Activated naive CD4-positive, alpha-beta T cell treated with anti-CD3 and anti-CD28 coated beads for 36 hours (primary cell): ENCODE measurements around the gene ZNF827. TPM values are rescaled to one million over a fixed set of nuclear protein-coding genes. Genes with fewer than 3 reads are reported as not detected.

Source experiments
- CTCF ChIA-PET: fragments of 350-600 bp; sonication (Branson Sonifier 250); formaldehyde crosslinking; loops from one replicate; lab custom pipeline; 2021; ENCODE audit warnings: antibody characterized with exemption; lab: Charles Lee
- DNase-seq: peaks from one replicate; pipeline ENCODE4 v3.0.0-alpha.2; 2020
- H3K27ac Mint-ChIP-seq: one replicate; pipeline ENCODE4 v1.8.0; 2021; ENCODE audit warnings: mild to moderate bottlenecking, mixed read lengths
- H3K27me3 Mint-ChIP-seq: one replicate; pipeline ENCODE4 v1.8.0; 2021; ENCODE audit warnings: low read depth, mixed read lengths
- H3K36me3 Mint-ChIP-seq: one replicate; pipeline ENCODE4 v1.8.0; 2021; ENCODE audit warnings: low read depth, mixed read lengths
- H3K4me1 Mint-ChIP-seq: one replicate; pipeline ENCODE4 v1.8.0; 2021; ENCODE audit warnings: low read depth, mixed read lengths
- H3K4me3 Mint-ChIP-seq: one replicate; pipeline ENCODE4 v1.8.0; 2021; ENCODE audit warnings: mild to moderate bottlenecking, moderate library complexity, mixed read lengths
- H3K9me3 Mint-ChIP-seq: one replicate; pipeline ENCODE4 v1.8.0; 2021; ENCODE audit warnings: mixed read lengths
- intact Hi-C: fragments of 100-400 bp; cut with micrococcal nuclease; formaldehyde crosslinking; loops from one replicate; pipeline ENCODE4 v1.15.1; 2023
- total RNA-seq, 2 experiments: library from RNA; stranded (reverse); gene quantifications; one replicate each; pipeline ENCODE4 v1.2.3, GENCODE V29; 2021

ZNF827 gene
- total RNA-seq, 2 experiments from 2014 or later = 15.6 to 17.5 TPM

DNA sequence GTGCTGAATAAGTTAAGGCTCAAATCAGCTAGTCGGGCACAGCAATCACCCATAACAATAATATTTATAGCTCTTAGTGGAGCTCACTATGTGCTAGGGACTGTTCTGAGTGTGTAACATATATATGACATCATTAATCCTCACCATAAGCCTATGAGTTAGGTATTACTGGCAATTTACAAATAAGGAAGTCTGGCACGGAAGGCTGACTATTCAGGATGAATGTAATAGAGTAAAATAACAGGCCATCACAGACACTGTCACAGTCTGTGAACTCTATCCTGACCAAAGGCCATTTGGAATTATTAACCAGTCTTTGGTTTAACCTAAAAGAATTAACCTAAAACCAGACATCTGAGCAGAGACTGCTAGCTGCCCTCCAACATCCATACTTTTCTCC lies 139.4 kb downstream of the ZNF827 start:
- Mint-ChIP-seq H3K27ac (no peak overlapping the region), H3K36me3 (peaks cover 24% of the 10 kb centered on the region), H3K4me3 (no peak overlapping the region), H3K9me3 (no peaks in the 10 kb centered on the region), H3K4me1 (peaks cover 5% of the 10 kb centered on the region), H3K27me3 (no peaks in the 10 kb centered on the region)
- intact Hi-C loops = no loop called here
- CTCF ChIA-PET = no interaction called here
- no peak for DNase-seq

DNA sequence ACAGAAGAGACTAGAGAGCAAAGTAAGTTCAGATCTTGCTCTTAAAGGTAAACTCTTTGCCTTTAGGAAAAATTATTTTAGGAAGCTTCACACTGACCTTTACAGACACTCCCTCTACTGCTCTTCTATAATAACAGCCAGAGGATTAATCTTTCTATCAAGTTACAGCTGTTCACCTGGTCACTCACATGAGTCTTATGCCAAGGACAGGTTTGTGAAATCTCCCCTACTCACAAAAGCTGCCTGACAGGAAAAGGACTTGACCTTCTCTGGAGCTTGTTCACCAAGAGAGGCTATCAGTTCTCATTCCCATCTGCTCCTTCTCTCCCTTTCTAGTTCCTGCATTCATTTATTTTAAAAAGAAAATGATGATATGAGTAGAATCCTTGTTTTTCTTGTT lies 141.3 kb downstream of the ZNF827 start:
- CTCF ChIA-PET = interaction anchor here (0.9 kb wide), 1 partner anchor 58 kb away, joined by 3 read pairs; no protein-coding TSS in a partner anchor
- Mint-ChIP-seq H3K4me1 (peaks cover 5% of the 10 kb centered on the region), H3K9me3 (no peaks in the 10 kb centered on the region), H3K27me3 (no peaks in the 10 kb centered on the region), H3K4me3 (no peak overlapping the region), H3K36me3 (peaks cover 27% of the 10 kb centered on the region), H3K27ac (no peak overlapping the region)
- intact Hi-C loops = no loop called here
- no peak for DNase-seq

- Mint-ChIP-seq H3K36me3 (peaks cover 30% of the 10 kb centered on the region), H3K9me3 (no peaks in the 10 kb centered on the region), H3K27me3 (no peaks in the 10 kb centered on the region), H3K4me3 (no peak overlapping the region), H3K27ac (no peak overlapping the region), H3K4me1 (peaks cover 5% of the 10 kb centered on the region)
- DNase-seq = no peak
- intact Hi-C loops = no loop called here
- CTCF ChIA-PET = no interaction called here
Observed at GRCh38 chr4:145796346-145796745, 142.3 kb downstream of the ZNF827 start.

GRCh38 chr4:145795521-145795920 lies 143.1 kb downstream of the ZNF827 start:
- H3K4me1 Mint-ChIP-seq = peaks cover 5% of the 10 kb centered on the region
- H3K27ac Mint-ChIP-seq = no peak overlapping the region
- intact Hi-C loops = no loop called here
- CTCF ChIA-PET = no interaction called here
- no peak for DNase-seq
- no peaks in the 10 kb centered on the region for H3K9me3 Mint-ChIP-seq
- no peak overlapping the region for H3K4me3 Mint-ChIP-seq
- no peaks in the 10 kb centered on the region for H3K27me3 Mint-ChIP-seq
- H3K36me3 Mint-ChIP-seq = peaks cover 30% of the 10 kb centered on the region

GRCh38 chr4:145792429-145792828 lies 146.2 kb downstream of the ZNF827 start:
- H3K4me3 Mint-ChIP-seq = no peak overlapping the region
- peaks cover 23% of the 10 kb centered on the region for H3K36me3 Mint-ChIP-seq
- CTCF ChIA-PET = interaction anchor here (0.6 to 0.7 kb wide), 2 partner anchors 69 to 737 kb away, joined by 3 to 5 read pairs; no protein-coding TSS in a partner anchor
- intact Hi-C loops = no loop called here
- DNase-seq = no peak
- no peaks in the 10 kb centered on the region for H3K4me1 Mint-ChIP-seq
- H3K27ac Mint-ChIP-seq = no peak overlapping the region
- no peaks in the 10 kb centered on the region for H3K9me3 Mint-ChIP-seq
- H3K27me3 Mint-ChIP-seq = no peaks in the 10 kb centered on the region

DNA sequence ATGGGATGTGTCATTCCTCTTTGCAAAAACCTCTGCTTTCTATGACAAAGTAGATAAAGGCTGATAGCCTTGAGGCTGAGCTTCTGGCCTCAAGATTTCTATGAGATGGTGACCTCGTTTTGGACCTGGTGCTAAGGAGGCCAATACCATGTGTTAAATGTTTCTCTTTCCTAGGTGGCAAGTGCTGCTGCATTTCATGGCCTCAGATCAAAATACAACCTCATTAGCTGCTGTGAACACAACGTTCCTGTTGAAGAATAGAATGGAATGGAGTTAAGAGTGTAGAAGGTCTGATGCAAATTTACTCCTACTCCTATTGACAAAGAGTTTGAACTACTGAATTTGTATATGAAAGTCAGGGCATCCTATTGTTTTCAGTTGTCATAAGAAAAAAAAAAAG lies 146.6 kb downstream of the ZNF827 start:
- CTCF ChIA-PET = interaction anchor here (0.6 to 0.7 kb wide), 4 partner anchors 59 to 738 kb away, joined by 3 to 5 read pairs (median 3); no protein-coding TSS in a partner anchor
- no peak for DNase-seq
- no peak overlapping the region for H3K4me3 Mint-ChIP-seq
- H3K27me3 Mint-ChIP-seq = no peaks in the 10 kb centered on the region
- H3K36me3 Mint-ChIP-seq = peaks cover 24% of the 10 kb centered on the region
- no peaks in the 10 kb centered on the region for H3K9me3 Mint-ChIP-seq
- intact Hi-C loops = no loop called here
- no peaks in the 10 kb centered on the region for H3K4me1 Mint-ChIP-seq
- H3K27ac Mint-ChIP-seq = no peak overlapping the region

- H3K4me3 Mint-ChIP-seq = no peak overlapping the region
- intact Hi-C loops = no loop called here
- peaks cover 13% of the 10 kb centered on the region for H3K9me3 Mint-ChIP-seq
- DNase-seq = no peak
- no peak overlapping the region for H3K27ac Mint-ChIP-seq
- H3K27me3 Mint-ChIP-seq = no peaks in the 10 kb centered on the region
- peaks cover 36% of the 10 kb centered on the region for H3K36me3 Mint-ChIP-seq
- peaks cover 6% of the 10 kb centered on the region for H3K4me1 Mint-ChIP-seq
- CTCF ChIA-PET = no interaction called here
Observed at GRCh38 chr4:145788755-145789154, 149.9 kb downstream of the ZNF827 start.

DNA sequence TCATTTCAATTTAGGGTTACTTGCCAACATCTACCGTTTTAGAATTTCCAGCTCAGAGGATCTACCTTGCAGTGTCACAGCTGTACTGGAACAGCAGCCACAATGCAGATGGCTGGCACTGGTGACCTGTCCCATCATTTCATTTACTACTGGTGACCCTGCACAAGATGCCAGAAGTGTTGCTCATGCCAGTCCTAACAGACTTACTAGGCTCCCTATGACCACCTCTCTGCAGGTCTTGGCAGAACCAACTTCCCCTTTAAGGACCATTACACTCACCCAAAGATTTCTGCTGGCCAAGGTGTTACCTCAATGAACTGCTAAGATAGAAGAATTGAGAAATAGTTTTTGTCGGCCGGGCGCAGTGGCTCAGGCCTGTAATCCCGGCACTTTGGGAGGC lies 151.8 kb downstream of the ZNF827 start:
- peaks cover 7% of the 10 kb centered on the region for H3K4me1 Mint-ChIP-seq

DNA sequence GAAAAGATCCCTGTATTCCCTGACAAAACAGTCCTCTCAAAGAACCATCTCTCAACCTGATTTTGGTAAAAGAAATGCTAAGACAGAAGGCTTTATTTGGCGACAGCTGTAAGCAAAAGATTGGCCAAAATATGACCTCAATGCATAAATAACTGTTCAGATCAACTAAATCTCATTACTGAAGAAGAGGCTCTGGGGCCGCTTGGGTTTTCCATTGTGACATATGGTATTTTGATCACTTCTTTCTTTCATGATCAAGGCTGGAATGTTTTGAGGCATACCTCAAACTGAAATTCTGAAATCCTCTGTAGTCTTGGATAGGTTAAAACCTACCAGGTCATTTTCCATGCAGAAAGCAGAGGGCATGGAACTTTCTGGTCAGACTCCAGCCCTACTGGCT lies 152.4 kb downstream of the ZNF827 start:
- Mint-ChIP-seq H3K27me3 (no peaks in the 10 kb centered on the region), H3K4me3 (no peak overlapping the region), H3K9me3 (peaks cover 15% of the 10 kb centered on the region), H3K4me1 (peaks cover 10% of the 10 kb centered on the region), H3K27ac (no peak overlapping the region), H3K36me3 (peaks cover 43% of the 10 kb centered on the region)
- intact Hi-C loops = no loop called here
- CTCF ChIA-PET = interaction anchor here (0.9 kb wide), 1 partner anchor 169 kb away, joined by 3 read pairs; no protein-coding TSS in a partner anchor
- no peak for DNase-seq

More for the DNA sequence above, 151.8 kb downstream of the ZNF827 start:
- Mint-ChIP-seq H3K27ac (no peak overlapping the region), H3K36me3 (peaks cover 37% of the 10 kb centered on the region), H3K9me3 (peaks cover 15% of the 10 kb centered on the region), H3K27me3 (no peaks in the 10 kb centered on the region), H3K4me3 (no peak overlapping the region)
- DNase-seq = no peak
- CTCF ChIA-PET = interaction anchor here (0.9 kb wide), 1 partner anchor 170 kb away, joined by 3 read pairs; no protein-coding TSS in a partner anchor
- intact Hi-C loops = no loop called here

DNA sequence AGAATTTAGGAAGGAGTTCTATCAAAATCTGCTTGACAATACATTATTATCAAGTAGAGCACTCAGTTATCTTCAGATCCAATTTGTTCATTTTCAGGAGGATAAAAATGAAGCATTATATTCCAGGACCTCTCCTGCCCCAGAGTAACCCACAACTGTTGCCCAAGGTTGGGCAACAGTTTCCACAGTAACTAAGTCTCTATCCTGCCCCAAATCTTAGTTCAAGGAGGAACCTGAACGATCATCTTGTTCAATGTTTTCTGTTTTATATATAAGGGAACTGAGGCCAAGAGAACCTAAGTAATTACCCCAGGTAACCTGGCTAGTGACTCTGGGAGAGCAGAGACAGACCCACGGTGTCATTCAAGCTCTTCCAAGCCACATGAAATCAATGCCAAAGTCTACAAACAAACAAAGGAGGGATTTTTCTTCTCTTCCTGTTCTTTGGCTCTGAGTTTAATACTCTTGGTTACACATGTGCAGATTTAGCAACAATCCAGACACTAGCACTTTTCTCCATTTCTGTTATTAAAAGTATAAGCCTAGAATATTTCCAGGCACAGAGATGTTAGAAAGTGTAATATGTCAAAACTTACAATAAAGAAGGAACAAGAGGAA lies 153.1 kb downstream of the ZNF827 start:
- peaks cover 44% of the 10 kb centered on the region for H3K36me3 Mint-ChIP-seq
- CTCF ChIA-PET = no interaction called here
- H3K4me3 Mint-ChIP-seq = no peak overlapping the region
- no peaks in the 10 kb centered on the region for H3K27me3 Mint-ChIP-seq
- H3K9me3 Mint-ChIP-seq = peaks cover 15% of the 10 kb centered on the region
- no peak overlapping the region for H3K27ac Mint-ChIP-seq
- intact Hi-C loops = no loop called here
- peaks cover 11% of the 10 kb centered on the region for H3K4me1 Mint-ChIP-seq
- no peak for DNase-seq

- CTCF ChIA-PET = no interaction called here
- peak; percentile 22 for DNase-seq
- H3K4me3 Mint-ChIP-seq = no peak overlapping the region
- H3K27ac Mint-ChIP-seq = peak overlapping the region; percentile 48
- H3K36me3 Mint-ChIP-seq = peaks cover 51% of the 10 kb centered on the region
- intact Hi-C loops = no loop called here
- no peaks in the 10 kb centered on the region for H3K27me3 Mint-ChIP-seq
- peaks cover 15% of the 10 kb centered on the region for H3K9me3 Mint-ChIP-seq
- peaks cover 11% of the 10 kb centered on the region for H3K4me1 Mint-ChIP-seq
Observed at GRCh38 chr4:145784036-145784435, 154.6 kb downstream of the ZNF827 start.

GRCh38 chr4:145782756-145783155 lies 155.9 kb downstream of the ZNF827 start:
- CTCF ChIA-PET = no interaction called here
- H3K36me3 Mint-ChIP-seq = peaks cover 57% of the 10 kb centered on the region
- intact Hi-C loops = no loop called here
- peaks cover 11% of the 10 kb centered on the region for H3K4me1 Mint-ChIP-seq
- H3K4me3 Mint-ChIP-seq = no peak overlapping the region
- no peaks in the 10 kb centered on the region for H3K27me3 Mint-ChIP-seq
- H3K9me3 Mint-ChIP-seq = peaks cover 15% of the 10 kb centered on the region
- H3K27ac Mint-ChIP-seq = no peak overlapping the region
- DNase-seq = no peak

DNA sequence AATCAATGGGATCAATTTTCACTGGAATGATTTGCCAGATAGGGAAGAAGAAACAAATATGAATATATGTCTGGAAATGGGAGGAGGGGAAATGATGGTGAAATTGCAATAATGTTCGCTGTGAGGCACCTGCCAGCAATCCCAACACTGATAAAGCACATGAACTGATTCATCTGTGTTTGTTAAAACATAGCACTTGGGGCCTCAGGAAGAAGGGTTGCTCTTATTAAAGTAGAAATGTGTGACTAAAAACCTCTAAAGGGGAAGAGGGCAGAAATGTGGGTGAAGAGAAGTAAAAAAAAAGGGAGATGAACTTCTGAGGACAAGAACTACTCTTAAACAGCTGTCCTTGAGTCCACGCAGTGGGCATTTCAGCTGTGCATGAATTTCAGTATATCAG lies 157.3 kb downstream of the ZNF827 start:
- no peak for DNase-seq
- peaks cover 53% of the 10 kb centered on the region for H3K36me3 Mint-ChIP-seq
- intact Hi-C loops = no loop called here
- peaks cover 11% of the 10 kb centered on the region for H3K4me1 Mint-ChIP-seq
- peaks cover 15% of the 10 kb centered on the region for H3K9me3 Mint-ChIP-seq
- CTCF ChIA-PET = interaction anchor here (0.7 kb wide), 1 partner anchor 25 kb away, joined by 3 read pairs; no protein-coding TSS in a partner anchor
- no peak overlapping the region for H3K4me3 Mint-ChIP-seq
- H3K27me3 Mint-ChIP-seq = no peaks in the 10 kb centered on the region
- no peak overlapping the region for H3K27ac Mint-ChIP-seq
